OCI-LY3 (cell line): ENCODE results near the gene CRB3.

Experiments used
- H2AFZ ChIP-seq: fragments of 200-600, 300-600 bp; shearing (Covaris generic); 2 replicates; pipeline ENCODE4 v1.6.0; 2014; ENCODE audit warnings: antibody characterized with exemption, low read depth, low read length
- H3K27ac ChIP-seq: fragments of 200-600, 300-600 bp; sonication (generic); 2 replicates; pipeline ENCODE4 v1.5.1; 2014; ENCODE audit warnings: mild to moderate bottlenecking, low read length, moderate library complexity, mixed read lengths
- H3K27me3 ChIP-seq: fragments of 200-600, 300-600 bp; sonication (generic); 2 replicates; pipeline ENCODE4 v1.6.1; 2014; ENCODE audit warnings: low read depth, low read length, mixed read lengths
- H3K36me3 ChIP-seq: fragments of 200-600, 300-600 bp; sonication (generic); replicated peaks from 2 replicates; pipeline ENCODE3; 2014; ENCODE audit warnings: low read depth, low read length, mixed read lengths
- H3K4me1 ChIP-seq: fragments of 300-600, 200-600 bp; sonication (generic); 2 replicates; pipeline ENCODE4 v1.6.1; 2014; ENCODE audit warnings: low read length, mixed read lengths
- H3K4me2 ChIP-seq: fragments of 200-600, 300-600 bp; sonication (generic); 2 replicates; pipeline ENCODE4 v1.6.1; 2014; ENCODE audit warnings: low read length, mixed read lengths
- H3K4me3 ChIP-seq: fragments of 300-600, 200-600 bp; sonication (generic); 2 replicates; pipeline ENCODE4 v1.5.1; 2014; ENCODE audit warnings: antibody characterized with exemption, mild to moderate bottlenecking, low read length, moderate library complexity
- H3K79me2 ChIP-seq: fragments of 300-600, 200-600 bp; shearing (Covaris generic); 2 replicates; pipeline ENCODE4 v1.6.1; 2014; ENCODE audit warnings: mild to moderate bottlenecking, low read length, mixed read lengths
- H3K9ac ChIP-seq: fragments of 300-600, 200-600 bp; shearing (Covaris generic); 2 replicates; pipeline ENCODE4 v1.6.0; 2014; ENCODE audit warnings: mild to moderate bottlenecking, low read length, moderate library complexity
- H3K9me3 ChIP-seq: fragments of 200-600, 300-600 bp; shearing (Covaris generic); 2 replicates; pipeline ENCODE4 v1.6.1; 2014; ENCODE audit warnings: low read length, mixed read lengths; ENCODE audit not compliant: insufficient read depth
- H4K20me1 ChIP-seq: fragments of 200-600, 300-600 bp; sonication (generic); 2 replicates; pipeline ENCODE4 v1.6.1; 2016; ENCODE audit warnings: low read length, mixed read lengths; ENCODE audit not compliant: insufficient read depth
- EZH2phosphoT487 ChIP-seq: fragments of 200-600 bp; shearing (Covaris generic); IDR thresholded peaks from 2 replicates; pipeline ENCODE4 v1.6.1; 2018; ENCODE audit warnings: antibody characterized with exemption, mixed run types, low read depth
- TF ChIP-seq, protein P1 (sequence below): fragments of 200-600, 300-600 bp; sonication (generic); IDR thresholded peaks from 2 replicates; pipeline ENCODE4 v1.5.1; 2014; ENCODE audit warnings: antibody characterized with exemption, low read length, low read depth

Gene CRB3

DNA sequence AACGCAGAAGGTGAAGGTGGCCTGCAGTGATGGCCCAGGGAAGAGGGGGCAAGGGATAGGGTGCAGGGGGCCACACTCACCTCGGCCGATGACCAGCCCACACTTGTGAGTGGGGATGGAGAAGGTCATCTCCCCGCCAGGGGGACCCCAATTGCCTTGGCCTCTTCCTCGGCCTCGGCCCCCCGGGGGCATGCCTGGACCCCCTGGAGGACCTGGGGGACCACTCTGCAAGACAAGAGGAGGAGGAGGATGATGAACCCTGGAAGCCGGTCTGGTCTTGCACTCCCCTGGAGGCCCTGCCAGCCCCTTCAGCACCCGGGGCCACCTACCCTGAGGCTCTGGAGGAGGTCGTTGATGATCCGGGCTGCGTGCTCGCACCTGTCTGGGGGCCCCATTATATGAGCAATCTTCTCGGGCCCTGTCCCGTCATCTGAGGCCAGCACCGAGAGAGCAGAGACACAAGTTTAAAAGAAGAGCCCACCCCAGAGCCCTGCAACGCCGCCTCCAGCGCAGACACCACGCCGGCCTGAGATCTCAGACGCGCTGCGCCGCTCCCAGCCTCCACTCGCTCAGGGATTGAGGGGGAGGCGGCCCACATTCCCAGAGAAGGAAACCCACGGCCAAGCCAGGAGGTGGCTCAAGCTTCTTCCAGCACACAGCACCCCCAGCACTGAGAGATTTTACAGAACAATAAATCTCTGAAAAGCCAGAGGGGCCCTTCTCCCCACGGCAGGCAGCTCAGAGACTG is 47.2 kb upstream of the CRB3 start:
- Histone ChIP-seq H4K20me1 (peaks cover 50% of the 10 kb centered on the region), H3K4me3 (no peak overlapping the region), H3K4me2 (no peak overlapping the region), H3K27me3 (no peaks in the 10 kb centered on the region), H3K4me1 (no peaks in the 10 kb centered on the region), H3K9me3 (no peaks in the 10 kb centered on the region), H3K27ac (no peak overlapping the region), H3K36me3 (peaks cover 92% of the 10 kb centered on the region), H3K79me2 (peaks cover 48% of the 10 kb centered on the region), H3K9ac (no peak overlapping the region), H2AFZ (no peak overlapping the region)
- TF ChIP-seq, protein P1, sequence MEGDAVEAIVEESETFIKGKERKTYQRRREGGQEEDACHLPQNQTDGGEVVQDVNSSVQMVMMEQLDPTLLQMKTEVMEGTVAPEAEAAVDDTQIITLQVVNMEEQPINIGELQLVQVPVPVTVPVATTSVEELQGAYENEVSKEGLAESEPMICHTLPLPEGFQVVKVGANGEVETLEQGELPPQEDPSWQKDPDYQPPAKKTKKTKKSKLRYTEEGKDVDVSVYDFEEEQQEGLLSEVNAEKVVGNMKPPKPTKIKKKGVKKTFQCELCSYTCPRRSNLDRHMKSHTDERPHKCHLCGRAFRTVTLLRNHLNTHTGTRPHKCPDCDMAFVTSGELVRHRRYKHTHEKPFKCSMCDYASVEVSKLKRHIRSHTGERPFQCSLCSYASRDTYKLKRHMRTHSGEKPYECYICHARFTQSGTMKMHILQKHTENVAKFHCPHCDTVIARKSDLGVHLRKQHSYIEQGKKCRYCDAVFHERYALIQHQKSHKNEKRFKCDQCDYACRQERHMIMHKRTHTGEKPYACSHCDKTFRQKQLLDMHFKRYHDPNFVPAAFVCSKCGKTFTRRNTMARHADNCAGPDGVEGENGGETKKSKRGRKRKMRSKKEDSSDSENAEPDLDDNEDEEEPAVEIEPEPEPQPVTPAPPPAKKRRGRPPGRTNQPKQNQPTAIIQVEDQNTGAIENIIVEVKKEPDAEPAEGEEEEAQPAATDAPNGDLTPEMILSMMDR = no peak
- no peak for TF ChIP-seq EZH2phosphoT487

DNA sequence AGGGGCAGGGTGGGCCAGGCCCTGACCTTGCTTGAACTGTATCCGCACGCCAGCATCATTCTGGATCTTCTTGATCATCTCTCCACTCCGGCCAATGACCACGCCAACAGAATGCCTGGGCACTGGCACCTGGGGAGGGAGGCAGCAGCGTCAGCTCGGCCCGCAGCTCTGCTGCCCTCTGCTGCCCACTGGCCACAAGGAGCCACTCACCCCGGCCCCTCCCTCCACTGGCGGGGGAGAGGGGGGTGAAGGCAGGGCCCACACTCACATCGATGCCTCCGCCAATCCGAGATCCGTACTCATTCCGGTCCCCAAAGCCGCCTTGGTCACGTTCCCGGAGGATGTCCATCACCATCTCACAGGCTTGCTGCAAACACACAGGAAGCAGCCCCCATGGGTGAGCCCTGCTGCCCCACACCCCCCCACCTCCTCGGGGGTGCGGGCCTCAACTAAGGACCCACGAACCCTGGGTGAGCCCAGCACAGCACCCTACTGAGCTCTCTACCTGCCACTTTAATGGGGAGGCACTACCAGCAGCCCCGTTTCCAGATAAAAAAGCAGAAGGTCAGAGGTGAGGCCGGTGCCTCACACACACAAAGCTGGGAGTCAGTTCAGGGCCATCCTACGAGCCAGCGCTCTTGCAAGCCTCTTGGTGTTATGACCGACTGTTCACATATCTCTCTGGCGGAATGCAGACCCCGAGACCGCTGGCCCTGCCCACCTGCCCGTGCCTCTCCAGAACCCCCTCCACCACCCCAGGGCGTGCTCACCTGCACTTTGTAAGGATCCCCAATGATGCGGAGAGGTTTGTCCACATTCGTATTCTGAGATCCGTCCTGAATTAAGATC is 46.1 kb upstream of the CRB3 start:
- peaks cover 59% of the 10 kb centered on the region for H3K79me2 ChIP-seq
- H3K4me3 ChIP-seq = no peak overlapping the region
- H2AFZ ChIP-seq = no peak overlapping the region
- no peak overlapping the region for H3K9ac ChIP-seq
- TF ChIP-seq, protein P1 = peak; percentile 20
- no peak for TF ChIP-seq EZH2phosphoT487
- no peaks in the 10 kb centered on the region for H3K9me3 ChIP-seq
- no peak overlapping the region for H3K27ac ChIP-seq
- peaks cover 8% of the 10 kb centered on the region for H3K4me1 ChIP-seq
- H3K36me3 ChIP-seq = peaks cover 91% of the 10 kb centered on the region
- no peak overlapping the region for H3K4me2 ChIP-seq
- no peaks in the 10 kb centered on the region for H3K27me3 ChIP-seq
- peaks cover 61% of the 10 kb centered on the region for H4K20me1 ChIP-seq

DNA sequence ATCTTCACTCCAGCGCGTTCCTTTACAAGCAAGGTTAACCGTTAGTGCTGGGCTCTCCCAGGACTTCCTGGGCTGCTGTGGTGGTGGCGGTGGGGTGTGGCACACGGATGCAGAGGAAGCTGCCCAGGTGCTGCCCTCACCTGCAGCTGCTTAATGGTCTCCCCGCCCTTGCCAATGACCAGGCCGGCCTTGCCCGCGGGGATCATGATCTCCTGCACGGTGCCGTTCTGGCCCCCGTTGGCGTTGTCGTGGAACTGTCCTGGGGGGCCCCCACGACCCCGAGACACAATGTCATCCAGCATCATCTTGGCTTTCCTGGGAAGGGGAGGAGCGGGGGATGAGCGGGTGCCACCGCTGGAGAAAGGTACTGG is 45.5 kb upstream of the CRB3 start:
- Histone ChIP-seq H3K4me1 (peaks cover 14% of the 10 kb centered on the region), H3K4me3 (no peak overlapping the region), H3K4me2 (no peak overlapping the region), H3K79me2 (peaks cover 65% of the 10 kb centered on the region), H2AFZ (no peak overlapping the region), H3K36me3 (peaks cover 93% of the 10 kb centered on the region), H3K9ac (no peak overlapping the region), H3K27ac (no peak overlapping the region), H4K20me1 (peaks cover 67% of the 10 kb centered on the region), H3K27me3 (no peaks in the 10 kb centered on the region), H3K9me3 (no peaks in the 10 kb centered on the region)
- TF ChIP-seq EZH2phosphoT487 = no peak
- TF ChIP-seq, protein P1 = no peak
